ENCODE measurements around the gene RBM33. TPM values are rescaled to one million over a fixed set of nuclear protein-coding genes. Genes with fewer than 3 reads are reported as not detected.

RBM33 gene
- total and polyA plus RNA-seq, 10 of the 15 experiments (the other 5 are each of a cell fraction or from before 2014, with no cell fraction given): 4.7 to 67.2 (median 24.3) TPM

GRCh38 chr7:155640629-155641028 is 3.8 kb upstream of the RBM33 start:
- CTCF ChIA-PET: interaction anchor here (0.9 kb wide), 1 partner anchor 28 kb away, joined by 3 read pairs; no protein-coding TSS in a partner anchor
- TF ChIP-seq HDGF (IDR thresholded peaks at IDR 0.05): no peak
- peak; percentile 23; the same call in 1 of the 2 replicates for TF ChIP-seq POLR2A (IDR thresholded peaks at IDR 0.05; ENCODE audit: low read depth, low read length)
- TF ChIP-seq E4F1 (IDR thresholded peaks at IDR 0.05; ENCODE audit: borderline replicate concordance, partially characterized antibody): no peak
- no peak for TF ChIP-seq CREM (IDR thresholded peaks at IDR 0.05; ENCODE audit: low read depth)
- TF ChIP-seq MYB (IDR thresholded peaks at IDR 0.05; ENCODE audit: borderline replicate concordance, low read depth, low read length): no peak
- TF ChIP-seq ZNF207 (IDR thresholded peaks at IDR 0.05; ENCODE audit: borderline replicate concordance): no peak
- BruUV-seq (replicated peaks): no TSS peak
- RAD21 ChIA-PET (ENCODE audit: unreplicated experiment): no interaction called here
- intact Hi-C loops (cut with micrococcal nuclease; ENCODE audit: unreplicated experiment) (loop anchor here (10.0 kb wide), 1 partner anchor 436 kb away; no protein-coding TSS in a partner anchor), in situ Hi-C loops (cut with MboI) (no loop called here)
- H3K4me2 ChIP-seq (ENCODE audit: control insufficient read depth, insufficient read depth): no peak overlapping the region
- peaks cover 0 to 13% of the 10 kb centered on the region in 2 experiments; a peak in 2 of 4 replicates for H3K36me3 ChIP-seq (ENCODE audit: control insufficient read depth in 2 of 2, insufficient read depth in 2 of 2, low read length in 1 of 2)
- WGBS (ENCODE audit: insufficient coverage, insufficient replicate concordance, low lambda C conversion rate, missing lambda C conversion rate): 93% methylated on average over 4 of the region's 4 CpGs
- H2AFZ ChIP-seq (ENCODE audit: control insufficient read depth, low read depth, low read length): no peak overlapping the region
- no peak overlapping the region for H3K27ac ChIP-seq (ENCODE audit: control insufficient read depth, insufficient read depth)
- FAIRE-seq (no peak), DNase-seq (ENCODE audit: low read depth, low spot score) (no peak), ATAC-seq (no peak)
- H3K9ac ChIP-seq (ENCODE audit: control insufficient read depth, insufficient read depth, low read length): no peak overlapping the region
- peaks cover 16% of the 10 kb centered on the region for H3K9me3 ChIP-seq (replicated peaks; ENCODE audit: control insufficient read depth, insufficient read depth, low read length)
- H3K27me3 ChIP-seq (replicated peaks in 1 of 2; ENCODE audit: control insufficient read depth in 2 of 2, insufficient read depth in 2 of 2, low read length in 1 of 2): no peaks in the 10 kb centered on the region
- SMC1A ChIA-PET (ENCODE audit: uncharacterized antibody, unreplicated experiment): no interaction called here
- POLR2A ChIA-PET: no interaction called here
- no peak overlapping the region for H3K4me3 ChIP-seq
- H3K4me1 ChIP-seq (ENCODE audit: control insufficient read depth, insufficient read depth, low read length): peaks cover 4% of the 10 kb centered on the region
- H4K20me1 ChIP-seq (ENCODE audit: control insufficient read depth, insufficient read depth): no peaks in the 10 kb centered on the region
- H3K79me2 ChIP-seq (ENCODE audit: control insufficient read depth, insufficient read depth, low read length): peaks cover 22% of the 10 kb centered on the region
